GM21723 (cell line): ENCODE data around the gene PPARA.

Experiments used
- ATAC-seq: cut with Tn5 transposase; IDR thresholded peaks from one replicate; pipeline ENCODE4 v1.9.1; 2021; ENCODE audit warnings: mild to moderate bottlenecking, moderate library complexity; ENCODE audit not compliant: unreplicated experiment

PPARA gene

DNA sequence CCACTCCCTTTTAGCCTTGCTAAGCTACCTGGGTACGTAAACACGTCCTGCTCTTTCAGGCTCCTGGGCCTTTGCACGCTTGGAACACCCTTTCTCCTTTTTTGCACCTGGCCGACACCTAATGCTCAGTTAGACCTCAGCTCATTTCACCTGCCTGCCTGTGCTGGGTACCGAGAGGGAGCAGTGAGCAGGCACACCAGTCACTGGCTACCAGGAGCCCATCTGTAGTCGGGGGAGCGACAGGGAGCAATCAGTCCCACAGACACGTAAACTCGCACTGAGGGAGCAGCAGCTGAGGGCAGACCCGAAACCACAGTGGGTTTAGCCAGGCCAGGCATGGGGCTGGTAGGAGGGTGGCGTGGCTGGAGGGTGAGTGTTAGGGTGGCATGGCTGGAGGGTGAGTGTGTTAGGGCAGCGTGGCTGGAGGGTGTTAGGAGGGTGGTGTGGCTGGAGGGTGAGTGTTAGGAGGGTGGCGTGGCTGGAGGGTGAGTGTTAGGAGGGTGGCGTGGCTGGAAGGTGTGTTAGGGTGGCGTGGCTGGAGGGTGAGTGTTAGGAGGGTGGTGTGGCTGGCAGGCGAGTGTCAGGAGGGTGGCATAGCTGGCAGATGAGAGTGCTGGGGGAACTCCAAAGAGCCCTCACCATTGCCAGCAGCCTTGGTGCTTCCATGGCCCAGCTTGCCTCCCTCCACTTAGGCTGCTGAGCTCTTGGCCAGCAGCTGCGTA is 140.0 kb downstream of the PPARA start:
- no peak for ATAC-seq

- ATAC-seq, result no peak
Measured at GRCh38 chr22:46290843-46291785, 140.8 kb downstream of the PPARA start.

DNA sequence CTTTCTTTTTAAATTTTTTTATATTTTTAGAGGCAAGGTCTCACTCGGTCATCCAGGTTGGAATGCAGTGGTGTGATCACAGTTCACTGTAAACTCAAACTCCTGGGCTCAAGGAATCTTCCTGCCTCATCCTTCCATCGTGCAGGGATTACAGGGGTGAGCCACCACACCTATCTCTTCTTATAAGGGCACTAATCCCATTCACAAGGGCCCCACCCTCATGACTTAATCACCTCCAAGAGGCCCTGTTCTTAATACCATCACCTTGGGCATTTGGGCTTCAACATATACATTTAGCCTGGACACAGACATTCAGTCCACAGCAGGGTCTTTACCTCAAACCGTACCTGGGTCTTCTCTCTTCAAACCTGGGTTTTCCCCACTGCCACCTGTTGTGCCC is 141.8 kb downstream of the PPARA start:
- no peak for ATAC-seq

GRCh38 chr22:46292732-46293131 is 142.4 kb downstream of the PPARA start:
- no peak for ATAC-seq
